ENCODE data around the gene CCT3. TPM values are rescaled to one million over a fixed set of nuclear protein-coding genes. Genes with fewer than 3 reads are reported as not detected.

The CCT3 gene
- total RNA-seq, 2 experiments from 2014 or later = 385 to 387 TPM

GRCh38 chr1:156284757-156285156, 53.3 kb downstream of the CCT3 start:
- H3K79me2 ChIP-seq (ENCODE audit: insufficient read depth, low read depth, low read length) = peaks cover 27% of the 10 kb centered on the region
- ChIA-PET POLR2A (interaction anchor here (0.9 kb wide), 1 partner anchor 13 kb away, joined by 4 read pairs; no protein-coding TSS in a partner anchor), CTCF (ENCODE audit: unreplicated experiment) (no interaction called here)
- no peak for TF ChIP-seq EZH2phosphoT487 (IDR thresholded peaks at IDR 0.05; ENCODE audit: borderline replicate concordance, low read depth, low read length)
- no peak for TF ChIP-seq CTCF (conservative IDR thresholded peaks at IDR 0.05; ENCODE audit: low read length)
- no peak for DNase-seq (ENCODE audit: low spot score)
- H3K27ac ChIP-seq (ENCODE audit: low read depth, low read length, poor library complexity, severe bottlenecking) = no peak overlapping the region
- intact Hi-C loops (cut with micrococcal nuclease; ENCODE audit: unreplicated experiment) = no loop called here
- no peak overlapping the region for H2AFZ ChIP-seq (ENCODE audit: low read length)
- H3K36me3 ChIP-seq (ENCODE audit: insufficient read depth, low read length) = peaks cover 9% of the 10 kb centered on the region
- no peak overlapping the region for H3K4me2 ChIP-seq (ENCODE audit: low read length)
- no peaks in the 10 kb centered on the region for H3K9me3 ChIP-seq (ENCODE audit: low read length)
- H3K9me2 ChIP-seq (ENCODE audit: insufficient read depth, low read length) = no peaks in the 10 kb centered on the region
- H3K4me3 ChIP-seq (ENCODE audit: low read depth, low read length, poor library complexity, severe bottlenecking) = no peak overlapping the region
- no TSS peak for BruUV-seq (replicated peaks)
- H4K20me1 ChIP-seq (ENCODE audit: insufficient read depth, low read length) = peaks cover 9% of the 10 kb centered on the region; the same call in 1 of the 2 replicates
- peaks cover 24% of the 10 kb centered on the region for H3K4me1 ChIP-seq (ENCODE audit: insufficient read depth, low read length, poor library complexity, severe bottlenecking)

GRCh38 chr1:156284112-156284511, 54.0 kb downstream of the CCT3 start, which contains the start of gene TMEM79:
Gene TMEM79, plus strand, starts transcription at chr1:156284325. Its CDS starts 902 bp downstream, at chr1:156285227.
- Histone ChIP-seq H3K9me3 (ENCODE audit: low read length) (no peaks in the 10 kb centered on the region), H3K4me2 (ENCODE audit: low read length) (peak within 1 kb of the TSS; percentile 83), H3K9me2 (ENCODE audit: insufficient read depth, low read length) (no peaks in the 10 kb centered on the region), H3K4me3 (ENCODE audit: low read depth, low read length, poor library complexity, severe bottlenecking) (peak within 1 kb of the TSS; percentile 82), H4K20me1 (ENCODE audit: insufficient read depth, low read length) (peaks cover 16% of the 10 kb centered on the region; the same call in 1 of the 2 replicates), H3K4me1 (ENCODE audit: insufficient read depth, low read length, poor library complexity, severe bottlenecking) (peaks cover 26% of the 10 kb centered on the region), H3K27ac (ENCODE audit: low read depth, low read length, poor library complexity, severe bottlenecking) (peak within 1 kb of the TSS; percentile 31), H3K36me3 (ENCODE audit: insufficient read depth, low read length) (peaks cover 16% of the 10 kb centered on the region), H2AFZ (ENCODE audit: low read length) (peak within 1 kb of the TSS; percentile 90), H3K79me2 (ENCODE audit: insufficient read depth, low read depth, low read length) (peaks cover 33% of the 10 kb centered on the region)
- no peak for TF ChIP-seq CTCF (conservative IDR thresholded peaks at IDR 0.05; ENCODE audit: low read length)
- TF ChIP-seq EZH2phosphoT487 (IDR thresholded peaks at IDR 0.05; ENCODE audit: borderline replicate concordance, low read depth, low read length) = no peak
- no peak for DNase-seq (ENCODE audit: low spot score)
- BruUV-seq (replicated peaks) = no TSS peak
- ChIA-PET CTCF (ENCODE audit: unreplicated experiment) (interaction anchor here (1.3 kb wide), 1 partner anchor 137 kb away, joined by 3 read pairs; no protein-coding TSS in a partner anchor), POLR2A (interaction anchor here (0.9 kb wide), 1 partner anchor 13 kb away, joined by 4 read pairs; no protein-coding TSS in a partner anchor)
- intact Hi-C loops (cut with micrococcal nuclease; ENCODE audit: unreplicated experiment) = no loop called here

- DNase-seq (ENCODE audit: low spot score) = no peak
- CTCF ChIA-PET (ENCODE audit: unreplicated experiment) = interaction anchor here (0.6 to 1.5 kb wide), 4 partner anchors 12 to 156 kb away, joined by 3 to 4 read pairs (median 4); no protein-coding TSS in a partner anchor
- POLR2A ChIA-PET = interaction anchor here (0.6 to 2.8 kb wide), 10 partner anchors 10 to 602 kb away, joined by 3 to 11 read pairs (median 5); partner anchors contain the start of gene PMF1
- H3K9me3 ChIP-seq (ENCODE audit: low read length) = no peaks in the 10 kb centered on the region
- H3K36me3 ChIP-seq (ENCODE audit: insufficient read depth, low read length) = peaks cover 22% of the 10 kb centered on the region
- intact Hi-C loops (cut with micrococcal nuclease; ENCODE audit: unreplicated experiment) = no loop called here
- peaks cover 19% of the 10 kb centered on the region; the same call in 1 of the 2 replicates for H4K20me1 ChIP-seq (ENCODE audit: insufficient read depth, low read length)
- peak overlapping the region; percentile 82 for H3K4me3 ChIP-seq (ENCODE audit: low read depth, low read length, poor library complexity, severe bottlenecking)
- H3K4me1 ChIP-seq (ENCODE audit: insufficient read depth, low read length, poor library complexity, severe bottlenecking) = peaks cover 26% of the 10 kb centered on the region
- H3K27ac ChIP-seq (ENCODE audit: low read depth, low read length, poor library complexity, severe bottlenecking) = peak overlapping the region; percentile 31
- no peak for TF ChIP-seq CTCF (conservative IDR thresholded peaks at IDR 0.05; ENCODE audit: low read length)
- no peak for TF ChIP-seq EZH2phosphoT487 (IDR thresholded peaks at IDR 0.05; ENCODE audit: borderline replicate concordance, low read depth, low read length)
- no peaks in the 10 kb centered on the region for H3K9me2 ChIP-seq (ENCODE audit: insufficient read depth, low read length)
- H3K79me2 ChIP-seq (ENCODE audit: insufficient read depth, low read depth, low read length) = peaks cover 39% of the 10 kb centered on the region
- BruUV-seq (replicated peaks) = no TSS peak
- H3K4me2 ChIP-seq (ENCODE audit: low read length) = peak overlapping the region; percentile 83
- H2AFZ ChIP-seq (ENCODE audit: low read length) = peak overlapping the region; percentile 90
Measured at GRCh38 chr1:156283521-156283920, 54.6 kb downstream of the CCT3 start.
